GM18508 (cell line): Measurements from ENCODE around the gene TUBE1.
"Not testable (repeated sequence)": the region's sequence is repeated elsewhere in the genome, so short reads cannot be mapped to it uniquely, and the experiment has no call there.

Source experiments
- ATAC-seq: cut with Tn5 transposase; IDR thresholded peaks from one replicate; pipeline ENCODE4 v1.9.1; 2021; ENCODE audit warnings: moderate number of reproducible peaks; ENCODE audit not compliant: insufficient read depth, unreplicated experiment

Gene TUBE1

GRCh38 chr6:112065426-112065986 is 21.8 kb downstream of the TUBE1 start:
- ATAC-seq = no peak

- ATAC-seq = no peak
Observed at GRCh38 chr6:112062966-112063365, 24.3 kb downstream of the TUBE1 start.

GRCh38 chr6:112061605-112062004 is 25.7 kb downstream of the TUBE1 start:
- no peak for ATAC-seq

GRCh38 chr6:112058243-112059032 is 28.8 kb downstream of the TUBE1 start:
- ATAC-seq = no peak

- no peak for ATAC-seq
Observed at GRCh38 chr6:112054555-112055190, 32.6 kb downstream of the TUBE1 start.

GRCh38 chr6:112054001-112054400 is 33.3 kb downstream of the TUBE1 start, which contains the start of gene CCN6:
Gene CCN6 (plus strand): TSS chr6:112054104. CDS start chr6:112054358, 254 bp downstream.
- ATAC-seq = no peak

- ATAC-seq = not testable (repeated sequence)
Observed at GRCh38 chr6:112051251-112051740, 36.0 kb downstream of the TUBE1 start.

GRCh38 chr6:112050429-112050828 is 36.9 kb downstream of the TUBE1 start:
- no peak for ATAC-seq

- ATAC-seq = no peak
Observed at GRCh38 chr6:112049996-112050395, 37.3 kb downstream of the TUBE1 start.

GRCh38 chr6:112049026-112049799 is 38.1 kb downstream of the TUBE1 start:
- ATAC-seq = no peak

GRCh38 chr6:112047523-112047922 is 39.8 kb downstream of the TUBE1 start:
- not testable (repeated sequence) for ATAC-seq

GRCh38 chr6:112044856-112045255 is 42.4 kb downstream of the TUBE1 start:
- no peak for ATAC-seq

- ATAC-seq = no peak
Observed at GRCh38 chr6:112044196-112044595, 43.1 kb downstream of the TUBE1 start.

- ATAC-seq = peak; percentile 88
Observed at GRCh38 chr6:112043032-112044007, 44.0 kb downstream of the TUBE1 start.

GRCh38 chr6:112041535-112041934 is 45.7 kb downstream of the TUBE1 start:
- no peak for ATAC-seq

- ATAC-seq = no peak
Observed at GRCh38 chr6:112040956-112041355, 46.3 kb downstream of the TUBE1 start.

- no peak for ATAC-seq
Observed at GRCh38 chr6:112039431-112039770, 47.9 kb downstream of the TUBE1 start.

GRCh38 chr6:112038756-112039430 is 48.4 kb downstream of the TUBE1 start:
- no peak for ATAC-seq

GRCh38 chr6:112038268-112038667 is 49.0 kb downstream of the TUBE1 start:
- ATAC-seq = no peak
